Measurements from ENCODE around the gene LRRC46. TPM values are rescaled to one million over a fixed set of nuclear protein-coding genes. Genes with fewer than 3 reads are reported as not detected.

Gene LRRC46, protein sequence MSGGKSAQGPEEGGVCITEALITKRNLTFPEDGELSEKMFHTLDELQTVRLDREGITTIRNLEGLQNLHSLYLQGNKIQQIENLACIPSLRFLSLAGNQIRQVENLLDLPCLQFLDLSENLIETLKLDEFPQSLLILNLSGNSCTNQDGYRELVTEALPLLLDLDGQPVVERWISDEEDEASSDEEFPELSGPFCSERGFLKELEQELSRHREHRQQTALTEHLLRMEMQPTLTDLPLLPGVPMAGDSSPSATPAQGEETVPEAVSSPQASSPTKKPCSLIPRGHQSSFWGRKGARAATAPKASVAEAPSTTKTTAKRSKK
- 3.5 TPM for polyA plus RNA-seq (2012; ENCODE audit: insufficient read depth, insufficient read length)

DNA sequence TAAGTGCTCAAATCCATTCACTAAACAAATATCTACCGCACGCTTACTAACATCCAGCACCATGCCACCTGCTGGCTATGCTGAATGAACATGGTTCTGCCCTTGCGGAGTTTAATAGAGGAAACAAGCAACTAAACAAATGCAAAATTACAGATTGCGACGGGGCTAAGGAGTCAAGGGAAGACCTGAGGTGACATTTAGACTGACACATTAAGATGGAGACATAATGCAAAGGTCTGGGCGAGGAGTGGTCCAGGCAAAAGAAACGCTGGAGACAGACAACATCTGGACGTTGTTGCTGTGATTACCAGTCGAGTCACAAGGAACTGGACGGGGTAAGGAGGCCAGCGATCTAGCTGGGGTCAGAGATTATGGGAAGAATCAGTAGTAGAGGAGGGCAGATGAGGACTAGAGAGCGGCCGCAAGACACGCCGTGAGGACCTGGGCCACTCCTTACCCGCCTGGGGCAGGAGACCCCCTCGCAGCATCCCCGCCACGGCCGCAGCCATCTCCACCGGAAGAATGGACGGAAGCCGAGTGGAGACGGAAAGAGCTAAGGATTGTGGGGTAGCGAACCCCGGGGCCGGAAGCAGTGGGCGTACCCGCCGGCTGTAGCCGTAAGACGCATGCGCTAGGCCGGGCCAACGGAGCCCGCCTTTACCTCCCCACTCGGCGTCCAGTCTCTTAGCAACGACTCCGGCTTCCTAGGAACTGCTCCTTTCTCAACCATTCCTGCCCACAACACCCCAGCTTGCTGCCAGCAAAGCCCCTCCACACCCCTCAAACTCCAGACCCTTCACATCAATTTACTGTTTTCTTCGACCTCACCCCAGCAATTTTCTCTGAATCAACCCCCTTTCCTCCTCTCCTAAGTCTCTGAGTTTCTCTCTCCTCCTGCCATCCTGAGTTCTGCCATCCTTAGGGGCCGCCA is at the start of gene LRRC46, which contains the start of gene MRPL10:
LRRC46 (plus strand) TSS at position 668 of the 931 bp plus-strand sequence. CDS start 320 bp downstream, outside the sequence.
MRPL10 (minus strand) TSS at position 539 of the 931 bp plus-strand sequence; CDS start at position 509, 30 bp downstream.
- H3K4me3 ChIP-seq (ENCODE audit: low read length) = peak within 1 kb of the TSS; percentile 100
- peak; percentile 84 for DNase-seq (ENCODE audit: low read depth, low spot score)

DNA sequence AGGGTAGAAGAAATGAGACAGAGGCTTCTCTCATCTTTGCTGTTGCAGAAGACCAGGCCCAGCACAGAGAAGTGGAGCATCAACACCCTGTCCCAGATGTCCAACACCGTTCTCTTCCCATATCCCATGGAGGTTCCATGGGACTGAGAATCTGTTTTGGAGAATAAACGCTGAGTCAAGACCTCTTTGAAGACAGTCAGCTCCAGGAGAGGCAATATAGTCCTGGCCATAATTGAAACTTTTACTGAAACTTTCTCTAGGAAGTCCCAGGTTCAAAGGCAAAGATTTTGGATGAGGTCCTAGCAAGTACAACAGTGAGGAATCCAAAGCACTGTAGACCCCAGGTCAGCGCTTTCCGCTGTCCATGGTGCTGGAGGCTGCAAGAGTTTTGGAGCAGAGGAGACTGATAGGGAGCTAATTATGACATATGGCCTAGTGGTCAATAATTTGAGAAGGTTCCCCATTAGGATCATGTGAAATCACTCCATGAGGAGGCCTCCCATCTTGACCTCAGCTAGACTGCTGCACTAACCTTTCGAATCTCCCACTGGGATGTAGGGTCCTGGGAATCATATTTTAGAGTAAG is 45.8 kb upstream of the LRRC46 start:
- peak; percentile 24 for DNase-seq (ENCODE audit: low read depth, low spot score)
- no peak overlapping the region for H3K4me3 ChIP-seq (ENCODE audit: low read length)

DNA sequence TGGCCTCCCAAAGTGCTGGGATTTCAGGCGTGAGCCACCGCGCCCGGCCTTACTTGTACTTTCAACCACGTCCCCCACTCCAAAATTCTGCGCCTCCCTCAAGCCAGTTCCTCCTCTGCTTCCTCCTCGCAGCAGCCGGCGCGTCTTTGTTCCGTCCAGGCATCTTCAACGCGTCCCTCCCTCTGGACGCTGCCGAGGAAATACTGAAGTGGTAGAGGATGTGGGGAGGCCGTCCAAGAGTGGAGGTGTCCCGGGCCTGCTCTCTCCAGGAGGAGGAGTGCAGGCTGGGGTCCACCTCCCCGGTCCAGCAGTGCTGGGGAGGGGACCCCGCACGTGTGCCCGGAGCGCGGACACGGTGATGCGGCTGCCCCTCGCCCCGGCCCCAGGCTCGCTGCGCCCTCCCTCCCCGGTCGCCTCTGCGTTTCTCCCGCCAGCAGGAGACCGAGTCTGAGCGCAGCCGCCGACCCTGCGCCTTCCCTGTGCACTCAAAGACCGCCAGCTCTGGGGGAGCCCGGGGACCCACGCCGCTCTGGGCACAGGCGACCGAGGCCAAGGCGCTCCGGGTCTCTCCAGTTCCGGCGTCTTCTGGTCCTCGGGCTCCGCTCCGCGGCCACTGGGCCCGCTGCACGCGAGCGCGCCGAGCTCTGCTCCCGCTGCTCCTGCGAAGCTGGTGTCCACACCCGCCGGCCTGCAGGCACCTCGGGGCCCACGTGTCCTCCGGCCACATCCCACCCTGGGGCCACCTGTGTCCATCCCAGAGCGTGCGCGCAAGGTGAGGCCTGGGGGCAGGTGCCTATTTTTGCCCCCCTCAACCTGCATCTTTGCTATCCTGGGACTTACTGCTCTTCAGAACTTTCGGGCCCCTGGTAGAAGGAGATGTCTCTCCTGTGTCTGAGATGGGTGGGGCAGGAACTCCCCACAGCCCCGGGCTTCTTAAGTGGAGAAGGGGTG is 41.6 kb upstream of the LRRC46 start:
- no peak overlapping the region for H3K4me3 ChIP-seq (ENCODE audit: low read length)
- no peak for DNase-seq (ENCODE audit: low read depth, low spot score)

DNA sequence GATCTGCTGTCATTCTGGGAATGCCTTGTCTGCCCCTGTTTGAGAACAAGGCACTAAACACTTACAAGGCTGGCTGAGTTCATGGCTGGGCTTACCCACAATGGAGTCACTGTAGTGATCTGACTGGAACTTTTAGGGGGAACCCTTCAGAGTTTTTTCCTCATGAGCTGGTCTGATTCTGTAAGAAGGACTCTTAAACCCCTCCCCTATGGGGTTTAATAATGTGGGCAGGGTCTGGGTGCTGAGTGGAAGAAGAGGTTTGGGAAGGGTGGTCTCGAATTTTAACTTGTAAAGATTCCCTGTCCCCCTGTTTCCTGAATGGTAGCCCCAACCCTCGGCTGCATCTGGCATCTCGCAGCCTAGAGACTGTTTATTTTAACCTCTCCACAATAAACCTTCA is 40.4 kb upstream of the LRRC46 start:
- DNase-seq (ENCODE audit: low read depth, low spot score) = no peak
- no peak overlapping the region for H3K4me3 ChIP-seq (ENCODE audit: low read length)

DNA sequence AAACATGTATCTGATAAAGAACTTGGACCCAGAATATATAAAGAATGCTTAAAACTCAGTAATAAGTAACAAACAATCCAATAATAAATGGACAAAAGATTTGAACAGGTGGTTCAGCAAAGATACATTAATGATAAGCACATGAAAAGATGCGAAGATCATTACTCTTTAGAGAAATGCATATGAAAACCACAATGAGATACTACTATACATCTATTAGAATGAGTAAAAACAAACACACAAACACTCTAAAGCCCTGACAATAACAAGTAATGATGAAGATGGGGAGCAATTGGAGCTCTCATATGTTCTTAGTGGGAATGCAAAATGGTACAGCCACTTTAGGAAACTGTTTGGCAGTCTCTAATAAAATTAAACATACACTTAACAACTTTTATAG is 39.0 kb upstream of the LRRC46 start:
- H3K4me3 ChIP-seq (ENCODE audit: low read length) = no peak overlapping the region
- DNase-seq (ENCODE audit: low read depth, low spot score) = no peak

DNA sequence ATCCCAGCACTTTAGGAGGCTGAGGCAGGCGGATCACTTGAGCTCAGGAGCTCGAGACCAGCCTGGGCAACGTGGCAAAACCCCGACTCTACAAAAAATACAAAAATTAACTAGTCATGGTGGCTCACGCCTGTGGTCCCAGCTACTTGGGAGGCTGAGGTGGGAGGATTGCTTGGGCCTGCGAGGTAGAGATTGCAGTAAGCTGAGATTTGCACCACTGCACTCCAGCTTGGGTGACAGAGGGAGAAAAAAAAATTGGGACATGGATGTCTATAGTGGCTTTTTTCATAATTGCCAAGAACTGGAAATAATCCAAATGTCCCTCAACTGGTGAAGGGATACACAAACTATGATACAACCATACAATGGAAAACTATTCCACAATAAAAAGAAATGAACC is 38.5 kb upstream of the LRRC46 start:
- no peak for DNase-seq (ENCODE audit: low read depth, low spot score)
- no peak overlapping the region for H3K4me3 ChIP-seq (ENCODE audit: low read length)

DNA sequence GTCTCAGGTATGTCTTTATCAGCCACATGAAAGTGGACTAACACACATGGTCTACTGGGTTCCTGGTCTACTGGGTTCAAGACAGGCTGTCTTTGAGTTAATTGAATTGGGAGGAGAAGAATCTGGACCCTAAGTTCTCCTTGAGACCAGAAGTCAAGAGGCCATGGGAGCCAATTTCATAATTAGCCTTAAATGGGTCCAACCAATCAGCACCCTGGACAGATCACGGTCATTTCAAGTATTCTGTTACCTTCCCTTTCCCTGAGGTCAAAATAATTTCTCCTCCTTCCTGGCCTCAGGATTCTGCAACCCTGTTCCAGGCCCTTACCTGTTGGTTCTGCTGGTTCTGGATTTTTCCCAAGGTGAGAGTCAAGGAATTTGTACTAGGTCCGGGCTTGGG is 33.7 kb upstream of the LRRC46 start:
- no peak for DNase-seq (ENCODE audit: low read depth, low spot score)
- H3K4me3 ChIP-seq (ENCODE audit: low read length) = no peak overlapping the region

DNA sequence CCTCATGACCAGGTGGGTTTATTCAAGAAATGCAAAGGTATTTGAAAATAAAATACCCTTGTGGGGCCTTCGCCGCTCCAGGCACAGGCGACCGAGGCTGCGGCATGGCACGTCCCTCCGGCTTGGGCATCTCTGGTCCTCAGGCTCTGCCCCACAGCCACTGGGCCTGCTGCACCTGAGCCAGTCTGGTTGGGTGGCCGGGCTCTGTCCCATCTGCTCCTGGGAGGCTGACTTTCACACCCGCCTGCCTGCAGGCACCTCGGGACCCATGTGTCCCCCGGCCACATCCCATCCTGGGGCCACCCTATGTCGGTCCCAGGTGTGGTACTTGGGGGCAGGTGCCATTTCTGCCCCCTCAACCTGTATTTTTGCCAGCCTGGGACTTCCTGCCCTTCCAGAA is 30.8 kb upstream of the LRRC46 start:
- no peak for DNase-seq (ENCODE audit: low read depth, low spot score)
- no peak overlapping the region for H3K4me3 ChIP-seq (ENCODE audit: low read length)

DNA sequence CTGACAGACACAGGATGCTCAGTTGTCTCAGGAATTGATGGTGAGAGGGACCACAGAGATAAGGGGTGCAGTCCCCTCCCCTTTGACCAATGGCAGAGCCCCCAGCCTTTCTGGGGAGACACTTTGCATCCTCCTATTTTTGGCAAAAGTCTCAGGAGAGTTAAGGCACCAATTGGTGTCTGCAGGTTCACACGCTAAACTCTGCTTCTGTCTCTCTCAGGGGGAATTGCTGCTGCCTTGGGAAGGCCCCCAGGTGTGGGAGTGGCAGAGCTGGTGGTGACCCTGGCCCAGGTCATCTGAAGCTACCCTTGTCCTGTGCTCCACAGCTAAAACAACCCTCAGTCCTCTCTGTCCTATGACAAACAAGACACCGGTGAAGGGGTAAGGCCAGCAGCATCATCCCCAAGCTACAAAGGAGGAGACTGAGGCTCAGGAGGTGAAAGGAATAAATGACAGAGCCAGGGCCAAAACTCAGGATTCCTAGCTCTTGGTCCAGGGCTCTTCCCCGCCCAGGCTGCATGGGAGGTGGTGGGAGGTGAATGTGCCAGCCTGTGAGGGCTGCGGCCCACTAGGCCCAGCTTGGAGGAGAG is 30.2 kb upstream of the LRRC46 start:
- no peak for DNase-seq (ENCODE audit: low read depth, low spot score)
- no peak overlapping the region for H3K4me3 ChIP-seq (ENCODE audit: low read length)

DNA sequence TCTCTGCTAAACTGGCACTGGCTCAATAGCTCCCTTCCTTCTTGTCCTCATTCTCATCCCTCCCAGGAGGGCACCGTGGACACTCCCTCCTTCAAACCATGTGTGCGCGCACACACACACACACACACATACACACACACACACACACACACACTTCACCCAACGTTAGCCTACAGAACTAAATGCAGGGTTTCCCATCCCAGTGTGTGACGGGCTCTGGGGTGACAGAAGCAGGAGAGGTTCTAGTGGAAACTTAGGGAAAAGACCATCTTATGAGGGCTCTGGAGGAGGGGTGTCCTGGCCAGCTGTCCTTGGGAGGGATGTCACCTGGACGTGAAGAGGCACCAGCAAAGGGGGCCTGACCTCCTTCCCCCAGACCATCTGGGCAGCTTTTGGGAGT is 29.6 kb upstream of the LRRC46 start:
- no peak overlapping the region for H3K4me3 ChIP-seq (ENCODE audit: low read length)
- DNase-seq (ENCODE audit: low read depth, low spot score) = no peak

DNA sequence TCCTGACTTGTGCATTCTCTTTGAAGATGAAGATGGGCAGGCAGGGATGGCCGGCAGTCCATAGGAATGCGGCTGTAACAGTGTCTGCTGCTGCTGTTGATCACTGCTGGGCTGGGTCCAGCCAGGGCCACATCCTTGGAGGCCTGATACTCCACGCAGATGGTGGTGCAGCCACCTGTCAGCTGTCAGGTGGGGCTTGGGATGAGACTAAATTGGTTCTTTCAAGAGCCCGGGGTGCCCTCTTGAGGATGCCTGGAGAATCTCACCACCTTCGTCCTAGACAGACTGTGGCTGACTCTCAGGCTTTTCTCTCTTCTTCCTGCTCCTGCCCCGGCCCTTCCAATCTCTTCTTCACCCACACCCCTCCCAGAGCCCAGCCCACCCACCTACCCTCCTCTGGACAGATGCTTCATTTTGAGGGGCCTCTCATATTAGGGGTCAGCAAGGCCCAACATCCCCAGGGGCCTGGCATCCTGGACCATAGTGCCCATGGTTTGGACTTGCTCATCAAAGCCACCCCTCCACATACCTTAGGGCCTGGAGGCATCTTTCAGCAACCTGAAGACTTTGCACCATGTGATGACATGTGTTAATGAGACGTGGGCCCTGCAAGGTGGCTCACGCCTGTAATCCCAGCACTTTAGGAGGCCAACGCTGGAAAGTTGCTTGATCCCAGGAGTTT is 29.0 kb upstream of the LRRC46 start:
- peak; percentile 58 for DNase-seq (ENCODE audit: low read depth, low spot score)
- H3K4me3 ChIP-seq (ENCODE audit: low read length) = no peak overlapping the region

DNA sequence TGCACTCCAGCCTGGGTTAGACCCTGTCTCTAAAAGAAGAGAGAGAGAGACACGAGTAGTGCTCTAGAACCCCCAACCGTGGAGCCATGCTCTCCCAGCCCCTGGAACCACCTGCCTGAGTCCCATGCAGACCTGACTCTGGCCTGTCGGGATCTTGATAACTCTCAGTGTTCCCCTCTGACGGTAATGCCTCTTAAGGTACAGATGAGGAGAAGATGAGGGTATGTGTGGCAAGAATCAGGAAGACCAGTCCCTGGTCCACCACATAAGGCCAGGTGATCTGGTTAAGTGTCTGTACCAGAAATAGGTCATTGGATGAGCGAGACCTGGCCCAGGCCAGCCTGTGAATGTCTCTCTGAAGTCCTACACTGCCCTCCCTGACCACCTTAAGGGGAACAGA is 28.3 kb upstream of the LRRC46 start:
- no peak overlapping the region for H3K4me3 ChIP-seq (ENCODE audit: low read length)
- DNase-seq (ENCODE audit: low read depth, low spot score) = no peak

DNA sequence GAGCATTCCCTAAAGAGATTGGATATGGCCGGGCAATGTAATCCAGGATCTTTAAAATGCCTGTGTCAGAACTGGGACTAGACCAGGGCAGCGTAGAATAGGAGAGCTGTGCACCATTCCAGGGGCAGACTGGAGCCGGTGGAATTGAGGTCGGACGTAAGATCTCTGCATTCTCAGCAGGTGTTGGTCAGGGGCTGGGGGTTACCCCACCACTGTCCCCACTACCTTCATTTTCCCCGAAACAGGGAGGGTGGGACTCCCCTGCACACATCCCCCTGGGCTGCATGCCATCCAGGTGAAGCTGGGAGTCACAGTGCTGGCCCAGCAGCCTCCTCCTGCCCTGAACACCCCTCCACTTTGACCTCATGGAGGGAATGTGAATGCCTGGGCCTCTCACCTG is 27.7 kb upstream of the LRRC46 start:
- no peak for DNase-seq (ENCODE audit: low read depth, low spot score)
- H3K4me3 ChIP-seq (ENCODE audit: low read length) = no peak overlapping the region

DNA sequence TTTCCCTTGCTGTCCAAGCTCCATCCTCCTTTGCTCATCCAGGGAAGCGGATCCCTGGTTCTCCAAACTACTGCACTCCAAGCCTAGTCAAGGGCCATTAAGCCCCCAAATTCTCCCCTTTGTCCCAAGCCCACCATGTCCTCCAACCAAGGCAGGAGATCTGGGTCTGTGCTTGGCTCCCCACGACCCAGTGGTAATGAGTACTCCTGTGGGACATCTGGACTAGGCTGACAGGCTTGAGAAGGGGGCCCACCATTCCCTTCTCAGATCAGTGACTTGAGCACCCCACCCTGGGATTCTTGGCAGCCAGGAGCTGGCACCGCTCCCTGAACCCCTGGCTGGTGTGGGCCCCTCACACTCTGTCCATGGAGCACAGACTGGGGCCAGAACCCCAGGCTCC is 27.0 kb upstream of the LRRC46 start:
- no peak for DNase-seq (ENCODE audit: low read depth, low spot score)
- H3K4me3 ChIP-seq (ENCODE audit: low read length) = no peak overlapping the region

DNA sequence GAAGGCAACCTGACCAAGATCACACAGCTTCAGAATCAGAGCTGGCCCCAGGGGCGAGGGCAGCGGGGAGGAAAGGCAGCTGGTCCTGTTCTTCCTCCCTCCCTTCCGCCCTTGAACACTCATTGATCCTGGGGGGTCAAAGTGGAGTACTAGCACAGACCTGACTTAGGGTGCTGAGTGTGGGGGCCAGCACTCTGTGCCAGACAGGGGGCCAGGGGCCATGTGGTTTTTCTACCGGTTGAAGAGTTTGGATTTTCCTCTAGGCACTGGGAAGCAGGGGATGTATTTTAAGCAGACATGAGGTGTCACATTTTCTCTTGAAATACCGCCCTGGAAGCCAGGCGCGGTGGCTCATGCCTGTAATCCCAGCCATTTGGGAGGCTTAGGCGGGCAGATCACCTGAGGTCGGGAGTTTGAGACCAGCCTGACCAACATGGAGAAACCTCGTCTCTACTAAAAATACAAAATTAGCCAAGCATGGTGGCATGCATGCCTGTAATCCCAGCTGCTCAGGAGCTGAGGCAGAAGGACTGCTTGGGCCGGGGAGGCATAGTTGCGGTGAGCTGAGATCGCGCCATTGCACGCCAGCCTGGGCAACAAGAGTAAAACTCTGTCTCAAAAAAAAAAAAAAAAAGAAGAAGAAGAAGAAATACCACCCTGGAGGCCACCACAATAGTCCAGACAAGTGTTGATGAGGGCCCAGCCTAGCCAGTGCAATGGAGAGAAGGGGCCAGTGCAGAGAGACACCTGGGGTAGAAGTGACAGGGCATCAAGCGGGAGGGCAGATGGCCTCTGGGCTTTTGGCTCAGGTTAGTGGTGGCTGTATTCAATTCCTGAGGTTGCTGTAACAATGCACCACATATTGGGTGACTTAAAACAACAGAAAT is 25.2 kb upstream of the LRRC46 start:
- H3K4me3 ChIP-seq (ENCODE audit: low read length) = no peak overlapping the region
- no peak for DNase-seq (ENCODE audit: low read depth, low spot score)

DNA sequence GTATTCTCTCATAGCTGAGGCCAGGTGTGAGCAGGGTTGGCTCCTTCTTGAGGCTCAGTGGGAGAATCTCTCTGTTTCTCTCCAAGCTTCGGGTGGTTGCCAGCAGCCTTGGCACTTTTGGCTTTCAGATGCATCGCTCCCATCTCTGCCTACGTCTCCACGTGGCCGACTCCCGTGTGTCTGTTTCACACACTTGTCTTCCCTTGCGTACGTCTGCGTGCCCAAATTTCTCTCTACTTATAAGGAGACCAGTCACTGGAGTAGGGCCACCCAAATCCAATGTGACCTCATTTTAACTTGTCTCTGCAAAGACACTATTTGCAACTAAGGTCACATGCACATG is 24.6 kb upstream of the LRRC46 start:
- no peak overlapping the region for H3K4me3 ChIP-seq (ENCODE audit: low read length)
- DNase-seq (ENCODE audit: low read depth, low spot score) = no peak

DNA sequence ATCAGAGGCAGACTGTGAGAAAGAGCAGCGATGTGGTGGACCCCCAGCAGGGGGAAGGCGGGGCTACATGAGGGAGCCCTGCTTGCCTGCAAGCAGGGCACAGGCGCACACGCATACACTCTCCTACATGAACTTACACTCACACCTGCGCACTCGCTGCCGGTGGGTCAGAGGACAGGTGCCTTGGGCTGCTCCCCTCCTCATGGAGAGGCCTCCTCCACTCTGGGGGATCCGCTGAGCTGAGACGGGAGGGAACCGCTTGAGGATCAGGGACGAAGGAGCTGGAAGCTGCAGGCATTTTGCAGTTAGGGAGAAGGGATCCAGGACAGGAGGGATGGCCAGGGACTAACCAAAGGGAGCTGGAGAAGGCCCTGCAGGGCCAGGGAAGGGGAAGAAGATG is 24.0 kb upstream of the LRRC46 start:
- no peak for DNase-seq (ENCODE audit: low read depth, low spot score)
- H3K4me3 ChIP-seq (ENCODE audit: low read length) = no peak overlapping the region
